GM12874 (cell line): Measurements from ENCODE around the gene SLC37A2.

Experiments
- CTCF ChIP-seq: IDR thresholded peaks from 2 replicates; pipeline ENCODE4 v1.5.1; 2011; ENCODE audit warnings: low read depth, mild to moderate bottlenecking, control low read depth, low read length, moderate library complexity; ENCODE audit not compliant: insufficient read depth

Gene SLC37A2

GRCh38 chr11:125076378-125076945 lies 13.4 kb downstream of the SLC37A2 start:
- no peak for TF ChIP-seq CTCF

GRCh38 chr11:125078016-125078415 lies 14.9 kb downstream of the SLC37A2 start:
- TF ChIP-seq CTCF: no peak

GRCh38 chr11:125078516-125079140 lies 15.5 kb downstream of the SLC37A2 start:
- TF ChIP-seq CTCF: no peak

- no peak for TF ChIP-seq CTCF
Measured at GRCh38 chr11:125079151-125079877, 16.2 kb downstream of the SLC37A2 start.

GRCh38 chr11:125079878-125080530 lies 16.9 kb downstream of the SLC37A2 start:
- TF ChIP-seq CTCF: no peak

GRCh38 chr11:125080531-125080911 lies 17.4 kb downstream of the SLC37A2 start:
- TF ChIP-seq CTCF: no peak

GRCh38 chr11:125081098-125081798 lies 18.1 kb downstream of the SLC37A2 start:
- TF ChIP-seq CTCF: no peak
